ENCODE measurements around the gene CCDC188. TPM values are rescaled to one million over a fixed set of nuclear protein-coding genes. Genes with fewer than 3 reads are reported as not detected.

The CCDC188 gene
- total RNA-seq, 4 donors from 2014 or later = 2.1 TPM; not detected in 3

GRCh38 chr22:20108757-20109230 is 42.1 kb downstream of the CCDC188 start:
- Histone ChIP-seq H3K9me3 (no peaks in the 10 kb centered on the region), H3K27ac (no peak overlapping the region), H3K4me1 (peaks cover 0 to 9% (median 0%) of the 10 kb centered on the region in 3 donors), H3K27me3 (no peaks in the 10 kb centered on the region), H3K4me3 (no peak overlapping the region), H3K36me3 (peaks cover 38 to 100% (median 39%) of the 10 kb centered on the region in 3 donors)
- WGBS, 2 donors = 66 to 96% methylated on average over 5 to 11 of the region's 12 CpGs
- DNase-seq = no peak
- no peak for TF ChIP-seq CTCF (IDR thresholded peaks at IDR 0.05)
- TF ChIP-seq POLR2A (IDR thresholded peaks at IDR 0.05) = no peak
- intact Hi-C loops (cut with DNase I) = no loop called here

- no peaks in the 10 kb centered on the region for H3K27me3 ChIP-seq
- TF ChIP-seq POLR2A (IDR thresholded peaks at IDR 0.05) = no peak
- TF ChIP-seq CTCF (IDR thresholded peaks at IDR 0.05) = no peak
- no peak overlapping the region for H3K4me3 ChIP-seq
- no peaks in the 10 kb centered on the region for H3K9me3 ChIP-seq
- intact Hi-C loops (cut with DNase I) = no loop called here
- no peak overlapping the region for H3K27ac ChIP-seq
- 76% methylated on average over 4 to 6 of the region's 13 CpGs for WGBS, 2 donors
- H3K36me3 ChIP-seq = peaks cover 35 to 100% (median 39%) of the 10 kb centered on the region in 3 donors
- peaks cover 0 to 2% (median 0%) of the 10 kb centered on the region in 3 donors for H3K4me1 ChIP-seq
- DNase-seq = no peak
Measured at GRCh38 chr22:20107951-20108756, 42.7 kb downstream of the CCDC188 start.

GRCh38 chr22:20107471-20107901 is 43.4 kb downstream of the CCDC188 start:
- no peak overlapping the region for H3K4me3 ChIP-seq
- no peak overlapping the region for H3K27ac ChIP-seq
- WGBS, 2 donors = 95 to 100% methylated on average over 2 to 4 of the region's 7 CpGs
- no peaks in the 10 kb centered on the region for H3K27me3 ChIP-seq
- intact Hi-C loops (cut with DNase I) = no loop called here
- TF ChIP-seq POLR2A (IDR thresholded peaks at IDR 0.05) (no peak), CTCF (IDR thresholded peaks at IDR 0.05) (no peak)
- H3K9me3 ChIP-seq = no peaks in the 10 kb centered on the region
- peaks cover 34 to 100% (median 39%) of the 10 kb centered on the region in 3 donors for H3K36me3 ChIP-seq
- DNase-seq = no peak
- no peaks in the 10 kb centered on the region for H3K4me1 ChIP-seq

GRCh38 chr22:20106849-20107237 is 44.0 kb downstream of the CCDC188 start:
- Histone ChIP-seq H3K27ac (no peak overlapping the region), H3K4me1 (no peaks in the 10 kb centered on the region), H3K27me3 (no peaks in the 10 kb centered on the region), H3K4me3 (no peak overlapping the region), H3K9me3 (no peaks in the 10 kb centered on the region), H3K36me3 (peaks cover 30 to 100% (median 39%) of the 10 kb centered on the region in 3 donors)
- TF ChIP-seq POLR2A (IDR thresholded peaks at IDR 0.05) (no peak), CTCF (IDR thresholded peaks at IDR 0.05) (no peak)
- DNase-seq = no peak
- 94% methylated on average over 8 of the region's 10 CpGs; no CpG with 5 or more reads in 1 of the 2 donors for WGBS, 2 donors
- intact Hi-C loops (cut with DNase I) = no loop called here

- DNase-seq = no peak
- intact Hi-C loops (cut with DNase I) = no loop called here
- no peak overlapping the region for H3K27ac ChIP-seq
- 81 to 90% methylated on average over 8 to 12 of the region's 20 CpGs for WGBS, 2 donors
- no peak for TF ChIP-seq CTCF (IDR thresholded peaks at IDR 0.05)
- no peak for TF ChIP-seq POLR2A (IDR thresholded peaks at IDR 0.05)
- peaks cover 29 to 100% (median 41%) of the 10 kb centered on the region in 3 donors for H3K36me3 ChIP-seq
- no peaks in the 10 kb centered on the region for H3K4me1 ChIP-seq
- H3K27me3 ChIP-seq = no peaks in the 10 kb centered on the region
- no peaks in the 10 kb centered on the region for H3K9me3 ChIP-seq
- H3K4me3 ChIP-seq = no peak overlapping the region
Measured at GRCh38 chr22:20106205-20106848, 44.5 kb downstream of the CCDC188 start.
